Glomerular visceral epithelial cell (primary cell): ENCODE data around the gene MB21D2.
"Not testable (repeated sequence)": the region's sequence is repeated elsewhere in the genome, so short reads cannot be mapped to it uniquely, and the experiment has no call there.

Experiments
- DNase-seq: peaks from one replicate; pipeline ENCODE4 v3.0.0-alpha.2; 2016; ENCODE audit errors: extremely low spot score

The MB21D2 gene

DNA sequence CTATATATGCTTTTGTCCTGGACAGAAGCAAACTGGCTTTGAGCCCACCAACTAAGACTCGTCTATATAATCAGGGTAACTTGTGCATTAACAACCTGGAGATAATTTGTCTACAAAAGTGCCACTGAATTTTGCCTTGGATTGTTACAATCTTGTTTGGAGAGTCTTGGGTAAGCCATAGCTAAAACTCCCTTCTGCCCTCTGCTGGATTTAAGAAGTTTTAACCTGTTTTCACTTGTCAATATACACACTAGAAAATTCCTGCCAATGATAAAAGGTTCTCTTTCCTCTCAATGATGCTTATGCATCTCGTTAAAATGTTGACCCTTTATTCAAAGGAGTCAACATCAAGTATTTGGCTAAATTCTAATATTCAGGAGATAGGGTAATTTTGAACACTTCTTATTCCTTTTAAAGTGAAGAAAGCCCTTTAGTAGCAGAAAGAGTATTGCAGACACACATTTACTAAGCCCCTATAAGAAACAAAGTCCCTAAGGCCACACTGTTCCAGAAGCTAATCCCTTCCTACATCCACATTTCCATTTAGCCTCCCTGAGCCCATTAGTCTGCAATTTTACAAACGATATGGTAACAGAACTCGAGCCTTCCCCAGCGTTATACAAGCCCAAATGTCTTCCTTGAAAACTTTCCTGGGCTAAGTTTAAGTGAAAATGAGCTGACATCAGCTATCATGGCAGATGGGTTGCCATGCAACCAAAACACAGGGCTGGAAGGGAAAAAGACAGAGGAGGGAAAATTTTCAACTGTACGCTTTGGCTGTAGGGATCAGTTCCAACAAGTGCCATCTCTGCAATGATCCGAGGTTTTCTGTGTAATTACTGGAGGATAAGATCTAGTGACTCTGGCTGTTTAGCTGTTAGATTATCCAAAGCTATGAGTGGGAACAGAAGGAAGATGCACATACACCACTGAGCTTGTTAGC lies 114.4 kb downstream of the MB21D2 start:
- no peak for DNase-seq

- DNase-seq, result no peak
Observed at GRCh38 chr3:192801985-192802384, 115.7 kb downstream of the MB21D2 start.

- no peak for DNase-seq
Observed at GRCh38 chr3:192799721-192800120, 117.9 kb downstream of the MB21D2 start.

DNA sequence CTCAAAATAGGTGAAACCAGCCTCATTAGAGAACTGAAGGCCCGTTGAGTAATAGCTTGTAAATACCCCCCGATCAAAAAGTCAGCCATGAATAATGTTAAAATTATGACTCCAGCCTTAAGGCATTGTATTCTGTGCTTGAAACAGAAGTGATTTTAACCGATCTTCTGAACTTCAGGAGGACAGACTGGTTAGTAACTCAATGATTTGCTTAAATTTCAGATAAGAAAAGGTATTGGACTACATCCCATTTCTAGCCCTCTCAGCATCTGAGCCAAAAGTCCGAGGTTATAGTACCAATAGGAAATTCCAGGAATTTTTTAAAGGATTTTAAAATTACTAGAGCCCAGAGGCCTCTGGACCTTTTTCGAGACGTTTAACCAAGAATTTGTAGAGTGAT lies 122.6 kb downstream of the MB21D2 start:
- no peak for DNase-seq

- DNase-seq, result no peak
Observed at GRCh38 chr3:192794216-192794615, 123.4 kb downstream of the MB21D2 start.

GRCh38 chr3:192788816-192789515 lies 128.7 kb downstream of the MB21D2 start:
- DNase-seq, result not testable (repeated sequence)

DNA sequence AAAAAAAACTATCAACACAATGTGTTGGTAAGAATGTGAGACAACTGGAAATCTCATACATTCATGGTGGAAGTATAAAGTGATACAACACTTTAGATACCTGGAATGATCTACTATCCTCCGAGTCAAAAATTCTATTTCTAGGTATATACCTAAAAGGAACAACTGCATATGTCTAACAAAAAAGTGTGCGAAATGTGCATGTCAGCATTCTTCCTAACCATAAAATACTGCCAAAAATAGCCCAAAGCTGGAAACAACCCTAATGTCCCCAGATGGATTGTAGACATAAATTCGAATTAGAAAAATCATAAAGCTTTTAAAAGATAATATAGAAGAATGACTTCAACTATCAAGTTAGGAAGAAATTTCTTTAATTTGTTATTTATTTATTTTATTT lies 139.1 kb downstream of the MB21D2 start:
- no peak for DNase-seq

DNA sequence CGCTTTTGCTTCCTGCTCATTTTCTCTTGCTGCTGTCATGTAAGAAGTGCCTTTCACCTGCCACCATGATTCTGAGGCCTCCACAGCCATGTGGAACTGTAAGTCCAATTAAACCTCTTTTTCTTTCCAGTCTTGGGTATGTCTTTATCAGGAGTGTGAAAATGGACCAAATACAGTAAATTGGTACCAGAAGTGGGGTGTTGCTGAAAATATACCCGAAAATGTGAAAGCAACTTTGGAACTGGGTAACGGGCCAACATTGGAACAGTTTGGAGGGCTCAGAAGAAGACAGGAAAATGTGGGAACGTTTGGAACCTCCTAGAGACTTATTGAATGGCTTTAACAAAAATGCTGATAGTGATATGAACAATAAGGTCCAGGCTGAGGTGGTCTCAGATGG lies 143.3 kb downstream of the MB21D2 start:
- DNase-seq, result not testable (repeated sequence)

GRCh38 chr3:192772240-192772894 lies 145.3 kb downstream of the MB21D2 start:
- peak; percentile 13 for DNase-seq

GRCh38 chr3:192758654-192759053 lies 159.0 kb downstream of the MB21D2 start:
- DNase-seq, result no peak

DNA sequence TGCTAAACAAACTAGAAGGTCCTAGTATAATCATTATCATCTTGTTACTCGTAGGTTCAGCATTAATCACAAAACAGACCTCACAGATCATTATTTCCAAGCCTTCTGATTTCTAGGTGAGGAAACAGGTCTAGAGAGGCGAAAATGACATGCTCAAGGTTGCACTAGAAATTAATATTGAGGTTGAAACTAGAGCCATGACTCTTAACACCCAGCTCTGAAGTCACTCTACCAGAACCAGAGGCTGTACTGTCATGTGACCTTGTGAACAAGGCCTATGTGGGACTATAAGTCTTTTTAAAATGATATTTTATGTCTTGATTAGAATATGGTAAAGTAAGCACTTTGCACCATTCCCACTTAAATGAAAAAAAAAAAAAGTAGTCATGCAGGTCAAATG lies 166.5 kb downstream of the MB21D2 start:
- no peak for DNase-seq

GRCh38 chr3:192750201-192750600 lies 167.5 kb downstream of the MB21D2 start:
- DNase-seq, result no peak

GRCh38 chr3:192747746-192748145 lies 169.9 kb downstream of the MB21D2 start:
- no peak for DNase-seq

DNA sequence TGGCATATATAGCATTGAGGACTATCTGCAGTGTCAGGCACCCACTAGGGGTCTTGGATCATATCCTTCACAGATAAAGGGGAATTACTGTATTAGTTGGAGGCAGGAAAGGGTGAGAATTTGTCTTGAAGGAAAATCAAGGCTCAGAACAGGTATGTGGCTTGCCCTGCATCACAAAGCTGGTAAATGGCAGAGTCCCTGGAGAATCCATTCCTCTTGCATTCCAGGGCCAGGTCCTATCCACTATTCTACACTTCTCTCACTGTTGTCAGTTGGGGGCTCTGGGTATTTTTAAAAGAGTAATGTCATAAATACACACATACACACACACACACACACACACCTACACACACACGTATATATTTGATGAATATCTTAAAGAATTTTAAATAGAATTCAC lies 170.5 kb downstream of the MB21D2 start:
- DNase-seq, result no peak
